Activated CD4-positive, alpha-beta T cell treated with anti-CD3 and anti-CD28 coated beads for 36 hours (primary cell): ENCODE measurements around the gene AQP1. TPM values are rescaled to one million over a fixed set of nuclear protein-coding genes. Genes with fewer than 3 reads are reported as not detected.

Source experiments
- ATAC-seq: fragments of 200-7000 bp; cut with Tn5 transposase; one replicate; pipeline ENCODE4 v1.10.0; 2021; ENCODE audit warnings: mild to moderate bottlenecking, moderate library complexity
- CTCF ChIA-PET: fragments of 350-600 bp; sonication (Branson Sonifier 250); formaldehyde crosslinking; loops from one replicate; lab custom pipeline; 2021; ENCODE audit warnings: antibody characterized with exemption; lab: Charles Lee
- POLR2A ChIA-PET: fragments of 350-600 bp; sonication (Branson Sonifier 250); formaldehyde crosslinking; loops from one replicate; lab custom pipeline; 2021; ENCODE audit warnings: antibody characterized with exemption, inconsistent platforms; lab: Charles Lee
- DNase-seq: peaks from one replicate; pipeline ENCODE4 v3.0.0-alpha.2; 2020
- H3K27ac Mint-ChIP-seq: one replicate; pipeline ENCODE4 v1.8.0; 2021; ENCODE audit warnings: mixed read lengths
- H3K27me3 Mint-ChIP-seq: one replicate; pipeline ENCODE4 v1.8.0; 2021; ENCODE audit warnings: mixed read lengths
- H3K36me3 Mint-ChIP-seq: one replicate; pipeline ENCODE4 v1.8.0; 2021; ENCODE audit warnings: low read depth, mixed read lengths
- H3K4me1 Mint-ChIP-seq: one replicate; pipeline ENCODE4 v1.8.0; 2021; ENCODE audit warnings: mixed read lengths
- H3K4me3 Mint-ChIP-seq: one replicate; pipeline ENCODE4 v1.8.0; 2021; ENCODE audit warnings: mild to moderate bottlenecking, moderate library complexity, mixed read lengths
- H3K9me3 Mint-ChIP-seq: one replicate; pipeline ENCODE4 v1.8.0; 2021; ENCODE audit warnings: low read depth, mixed read lengths
- intact Hi-C, 2 experiments: fragments of 100-400 bp; cut with DNase I in 1 of 2; cut with micrococcal nuclease in 1 of 2; formaldehyde crosslinking; loops; one replicate each; pipeline versions ENCODE4 v1.14.2 to v1.15.1; 2022 to 2024; cut with DNase I, micrococcal nuclease
- total RNA-seq, 2 experiments: library from RNA; stranded (reverse); gene quantifications; one replicate each; pipeline ENCODE4 v1.2.3, GENCODE V29; 2021

AQP1 gene
- total RNA-seq, 2 experiments from 2014 or later, result 0.16 to 0.25 TPM

DNA sequence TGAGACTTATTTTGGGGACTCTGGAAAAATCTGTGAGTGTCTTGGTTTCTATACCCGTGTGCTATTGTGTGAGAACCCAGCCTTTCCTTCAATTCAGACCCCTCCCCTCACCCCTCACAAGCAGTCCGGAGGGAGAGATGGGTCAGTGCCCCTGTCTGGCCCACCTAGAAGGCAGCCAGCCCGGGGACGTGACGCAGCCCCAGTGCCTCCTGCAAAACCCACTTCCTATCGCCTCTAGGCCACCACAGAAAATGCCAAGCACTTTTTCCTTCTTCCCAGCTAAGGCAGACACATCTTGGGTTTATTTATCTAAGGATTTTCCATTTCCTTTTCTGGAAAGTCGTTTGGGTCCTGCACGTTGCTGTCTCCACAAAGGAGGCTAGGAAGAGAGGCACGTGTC, 11.6 kb upstream of the AQP1 start:
- Mint-ChIP-seq H3K27ac (no peak overlapping the region), H3K36me3 (no peaks in the 10 kb centered on the region), H3K27me3 (no peaks in the 10 kb centered on the region), H3K4me1 (no peaks in the 10 kb centered on the region), H3K9me3 (no peaks in the 10 kb centered on the region), H3K4me3 (no peak overlapping the region)
- DNase-seq, result no peak
- no peak for ATAC-seq
- intact Hi-C loops, result no loop called here
- CTCF ChIA-PET, result no interaction called here
- POLR2A ChIA-PET, result no interaction called here

DNA sequence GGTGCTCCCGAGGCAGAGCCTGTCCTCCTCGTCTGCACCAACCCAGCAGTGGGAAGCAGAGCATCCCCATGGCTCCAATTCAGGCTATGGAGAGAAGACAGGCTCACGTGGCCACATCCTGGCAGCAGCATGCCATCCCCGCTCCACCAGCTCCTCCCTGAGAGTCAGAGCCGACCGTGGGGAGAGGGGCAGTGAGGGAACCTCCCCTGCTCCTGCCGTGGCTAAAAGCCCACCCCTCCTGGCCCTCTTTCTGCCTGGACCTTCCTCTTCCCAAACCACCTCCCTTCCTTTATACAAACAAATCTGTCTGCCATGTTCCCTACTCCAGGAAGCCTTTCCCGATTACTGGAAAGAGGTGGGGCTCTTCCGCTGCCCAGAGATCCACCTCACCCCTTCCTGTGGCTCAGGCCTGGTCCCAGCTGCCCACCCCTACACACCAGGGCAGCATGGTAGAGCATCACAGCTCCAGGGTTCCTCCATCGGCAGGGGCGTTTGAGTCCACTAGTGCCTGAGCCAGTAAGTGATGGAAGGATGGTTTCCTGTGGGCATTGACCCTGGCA, 10.8 kb upstream of the AQP1 start:
- no peaks in the 10 kb centered on the region for H3K4me1 Mint-ChIP-seq
- no peak overlapping the region for H3K4me3 Mint-ChIP-seq
- H3K36me3 Mint-ChIP-seq, result no peaks in the 10 kb centered on the region
- H3K27ac Mint-ChIP-seq, result no peak overlapping the region
- DNase-seq (no peak), ATAC-seq (no peak)
- ChIA-PET CTCF (no interaction called here), POLR2A (no interaction called here)
- intact Hi-C loops, result no loop called here
- H3K9me3 Mint-ChIP-seq, result no peaks in the 10 kb centered on the region
- H3K27me3 Mint-ChIP-seq, result no peaks in the 10 kb centered on the region

DNA sequence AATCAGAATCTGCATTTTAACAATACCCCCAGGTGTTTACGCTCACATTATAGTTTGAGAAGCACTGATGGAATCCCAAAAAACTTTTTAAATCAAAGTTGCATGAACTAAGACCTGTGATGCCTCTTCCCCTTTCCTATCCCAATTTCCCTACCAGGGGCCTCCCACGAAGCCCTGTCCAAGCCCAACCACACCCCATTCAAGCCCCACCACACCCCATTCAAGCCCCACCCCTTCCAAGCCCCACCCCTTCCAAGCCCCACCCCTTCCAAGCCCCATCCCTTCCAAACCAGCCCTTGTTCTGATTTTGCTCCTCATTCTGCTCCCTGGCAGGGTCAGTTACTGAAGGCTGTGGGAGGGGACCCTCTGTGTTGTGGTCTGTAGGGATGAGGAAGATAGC, 9.8 kb upstream of the AQP1 start:
- ChIA-PET POLR2A (no interaction called here), CTCF (no interaction called here)
- no peaks in the 10 kb centered on the region for H3K9me3 Mint-ChIP-seq
- no peaks in the 10 kb centered on the region for H3K27me3 Mint-ChIP-seq
- ATAC-seq (no peak), DNase-seq (no peak)
- no peak overlapping the region for H3K27ac Mint-ChIP-seq
- H3K4me3 Mint-ChIP-seq, result no peak overlapping the region
- no peaks in the 10 kb centered on the region for H3K4me1 Mint-ChIP-seq
- intact Hi-C loops, result no loop called here
- no peaks in the 10 kb centered on the region for H3K36me3 Mint-ChIP-seq

DNA sequence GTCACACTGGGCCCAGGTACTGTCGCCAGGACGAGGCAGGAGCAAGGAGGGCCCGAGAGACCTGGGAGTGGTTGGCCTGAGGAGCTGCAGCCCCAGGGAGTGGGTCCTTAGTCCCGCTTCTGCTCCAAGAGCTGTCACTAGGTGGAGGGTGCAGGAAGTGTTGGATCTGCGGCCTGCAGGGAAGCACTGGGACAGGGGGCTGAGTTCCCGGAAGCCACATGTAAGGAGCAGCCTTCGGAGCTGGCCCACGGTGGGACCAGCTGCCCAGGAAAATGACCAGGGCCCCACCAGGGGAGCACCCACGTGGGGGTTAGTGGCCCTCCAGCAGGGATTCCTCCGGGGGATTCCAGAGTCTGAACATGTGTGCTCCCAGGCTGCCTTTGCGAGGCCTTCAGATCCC, 9.2 kb upstream of the AQP1 start:
- Mint-ChIP-seq H3K4me1 (no peaks in the 10 kb centered on the region), H3K36me3 (no peaks in the 10 kb centered on the region), H3K27ac (no peak overlapping the region), H3K4me3 (no peak overlapping the region), H3K27me3 (no peaks in the 10 kb centered on the region), H3K9me3 (no peaks in the 10 kb centered on the region)
- ATAC-seq, result no peak
- intact Hi-C loops, result no loop called here
- POLR2A ChIA-PET, result no interaction called here
- CTCF ChIA-PET, result no interaction called here
- no peak for DNase-seq

DNA sequence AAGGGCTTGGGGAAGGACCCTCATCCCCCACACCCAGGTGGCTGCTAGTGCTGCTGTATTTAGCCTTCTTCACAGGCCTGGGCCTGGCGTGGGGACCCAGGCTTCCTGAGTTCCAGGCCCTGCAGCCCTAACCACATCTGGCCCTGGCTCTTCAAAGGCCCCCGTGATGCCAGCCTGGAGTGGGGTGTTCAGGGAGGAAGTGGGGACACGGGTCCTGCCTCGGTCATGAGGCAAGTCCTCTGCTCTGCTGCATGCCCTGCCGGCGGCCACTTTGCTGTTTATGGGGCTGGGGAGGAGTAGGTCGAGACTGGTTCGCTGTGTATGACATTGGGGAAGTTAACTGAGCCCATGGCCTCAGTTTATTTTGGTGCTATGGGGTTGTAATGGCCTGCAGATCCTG, 8.5 kb upstream of the AQP1 start:
- ATAC-seq (no peak), DNase-seq (no peak)
- no peak overlapping the region for H3K4me3 Mint-ChIP-seq
- H3K36me3 Mint-ChIP-seq, result no peaks in the 10 kb centered on the region
- ChIA-PET POLR2A (no interaction called here), CTCF (no interaction called here)
- H3K27ac Mint-ChIP-seq, result no peak overlapping the region
- no peaks in the 10 kb centered on the region for H3K27me3 Mint-ChIP-seq
- no peaks in the 10 kb centered on the region for H3K9me3 Mint-ChIP-seq
- H3K4me1 Mint-ChIP-seq, result no peaks in the 10 kb centered on the region
- intact Hi-C loops, result no loop called here

DNA sequence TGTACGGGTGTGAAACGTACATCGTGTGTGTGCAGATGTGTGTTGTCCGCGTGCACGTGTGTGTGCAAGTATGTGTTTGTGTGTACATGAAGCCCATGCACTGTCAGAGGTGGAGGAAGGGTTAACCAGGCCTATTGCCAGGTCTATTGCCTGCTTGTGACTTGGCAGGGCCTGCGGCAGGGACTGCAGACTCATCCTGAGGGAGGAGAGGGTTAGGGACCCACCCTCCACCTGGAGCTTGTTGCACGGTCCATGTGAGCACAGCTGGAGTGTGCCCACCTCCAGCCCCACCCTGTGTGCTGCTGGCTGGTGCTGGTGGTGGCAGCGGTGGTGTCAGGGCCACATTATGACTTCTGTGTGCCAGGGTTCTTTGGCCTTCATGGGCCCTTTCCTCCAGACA, 7.1 kb upstream of the AQP1 start:
- H3K9me3 Mint-ChIP-seq, result no peaks in the 10 kb centered on the region
- no peaks in the 10 kb centered on the region for H3K4me1 Mint-ChIP-seq
- H3K4me3 Mint-ChIP-seq, result no peak overlapping the region
- CTCF ChIA-PET, result no interaction called here
- DNase-seq (no peak), ATAC-seq (no peak)
- no peak overlapping the region for H3K27ac Mint-ChIP-seq
- no peaks in the 10 kb centered on the region for H3K27me3 Mint-ChIP-seq
- H3K36me3 Mint-ChIP-seq, result no peaks in the 10 kb centered on the region
- intact Hi-C loops, result no loop called here
- POLR2A ChIA-PET, result no interaction called here

DNA sequence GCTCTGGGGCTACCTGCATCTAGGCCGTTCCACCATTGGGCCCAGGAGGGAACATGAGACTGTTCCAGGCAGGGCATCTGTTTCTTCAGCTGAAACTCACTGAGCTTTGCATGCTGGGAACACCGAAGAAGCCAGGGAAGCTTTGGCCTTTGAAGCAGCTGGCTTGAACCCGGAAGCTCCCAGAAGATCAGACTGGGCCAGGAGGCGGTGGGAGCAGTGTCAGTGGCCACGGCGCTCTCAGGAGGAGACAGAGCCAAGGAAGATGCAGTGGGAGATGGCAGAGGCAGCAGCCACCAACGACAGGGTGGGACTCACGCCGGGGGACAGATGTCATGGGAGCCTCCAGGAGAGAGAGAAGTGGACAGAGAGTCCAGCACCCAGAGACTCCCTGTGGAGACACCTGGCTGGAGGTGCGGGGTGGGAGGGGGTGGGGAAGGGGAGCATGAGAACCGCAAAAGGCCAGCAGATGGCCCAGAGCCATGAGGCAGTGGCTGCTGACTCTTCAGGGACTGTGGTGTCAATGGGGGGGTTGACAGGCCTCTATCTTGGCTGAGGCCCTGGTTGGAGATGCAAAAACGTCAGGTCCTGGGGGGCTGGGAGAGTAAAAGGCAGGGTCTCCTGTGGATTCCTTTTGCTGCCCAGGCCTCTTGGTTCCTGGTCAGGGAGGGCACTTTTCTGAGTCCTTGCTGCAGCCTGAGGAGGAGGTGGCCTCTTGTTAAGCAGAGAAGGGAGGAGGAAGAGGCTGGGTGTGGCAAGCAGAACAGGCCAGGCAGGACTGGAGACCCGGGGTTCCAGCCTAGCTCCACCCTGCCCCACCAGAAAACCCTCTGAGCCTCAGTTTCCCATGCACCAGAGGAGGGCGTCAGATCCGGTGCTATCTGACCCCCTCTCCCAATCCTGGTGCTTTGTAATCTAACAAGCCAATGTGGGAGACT, 6.3 kb upstream of the AQP1 start:
- Mint-ChIP-seq H3K36me3 (no peaks in the 10 kb centered on the region), H3K9me3 (no peaks in the 10 kb centered on the region), H3K4me1 (no peaks in the 10 kb centered on the region), H3K27me3 (no peaks in the 10 kb centered on the region), H3K27ac (no peak overlapping the region), H3K4me3 (no peak overlapping the region)
- intact Hi-C loops, result no loop called here
- CTCF ChIA-PET, result no interaction called here
- DNase-seq, result no peak
- POLR2A ChIA-PET, result no interaction called here
- no peak for ATAC-seq

DNA sequence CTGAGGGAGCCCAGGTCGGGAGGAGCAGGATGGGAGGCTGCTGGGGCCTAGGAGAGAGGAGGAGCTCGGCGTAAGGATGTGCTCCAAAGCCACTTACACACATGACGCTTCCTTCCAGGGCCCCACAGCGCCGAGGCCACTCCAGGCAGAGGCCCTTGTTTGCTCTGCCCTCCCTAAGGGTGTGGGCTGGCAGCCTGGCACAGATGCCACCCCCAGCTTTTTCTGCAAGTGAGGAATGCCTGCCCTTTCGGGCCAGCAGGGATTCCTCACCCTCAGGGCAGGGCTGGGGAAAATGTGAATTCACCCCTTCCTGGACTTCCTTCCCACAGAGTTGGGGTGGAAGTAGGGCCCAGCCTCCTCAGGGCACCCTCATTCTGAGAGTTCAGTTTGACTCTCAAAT, 5.6 kb upstream of the AQP1 start:
- ChIA-PET POLR2A (no interaction called here), CTCF (no interaction called here)
- H3K36me3 Mint-ChIP-seq, result no peaks in the 10 kb centered on the region
- H3K9me3 Mint-ChIP-seq, result no peaks in the 10 kb centered on the region
- no peak for ATAC-seq
- intact Hi-C loops, result no loop called here
- H3K27me3 Mint-ChIP-seq, result no peaks in the 10 kb centered on the region
- DNase-seq, result no peak
- H3K4me3 Mint-ChIP-seq, result no peak overlapping the region
- no peaks in the 10 kb centered on the region for H3K4me1 Mint-ChIP-seq
- H3K27ac Mint-ChIP-seq, result no peak overlapping the region

DNA sequence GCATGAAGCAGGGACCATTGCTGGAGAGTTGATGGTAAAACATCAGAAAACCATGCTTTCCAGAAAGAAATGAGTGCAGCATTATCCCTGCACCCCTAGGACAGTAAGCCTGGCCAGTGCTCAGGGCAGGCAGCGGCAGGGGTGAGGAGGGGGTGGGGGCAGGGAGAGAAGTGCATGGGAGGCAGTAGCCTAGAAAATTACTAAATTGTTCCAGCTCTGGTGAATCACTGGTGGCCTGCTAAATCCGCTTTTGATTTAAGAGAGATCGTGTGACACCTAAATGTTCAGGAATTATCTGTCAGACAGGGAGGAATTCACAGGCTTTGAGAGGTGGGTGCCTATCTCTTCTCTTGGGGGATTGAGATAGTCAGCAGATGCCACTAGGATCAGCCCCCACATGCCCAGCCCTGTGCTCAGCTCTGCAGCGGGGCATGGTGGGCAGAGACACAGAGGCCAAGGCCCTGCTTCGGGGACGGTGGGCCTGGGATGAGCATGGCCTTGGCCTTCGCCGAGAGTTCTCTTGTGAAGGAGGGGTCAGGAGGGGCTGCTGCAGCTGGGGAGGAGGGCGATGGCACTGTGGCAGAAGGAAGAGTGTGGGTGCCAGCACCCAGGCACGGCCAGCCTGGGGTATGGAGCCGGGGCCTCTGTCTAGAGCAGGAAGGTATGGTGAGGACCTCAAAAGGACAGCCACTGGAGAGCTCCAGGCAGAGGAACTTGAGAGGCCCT, 5.0 kb upstream of the AQP1 start:
- no peaks in the 10 kb centered on the region for H3K9me3 Mint-ChIP-seq
- ATAC-seq, result no peak
- no peaks in the 10 kb centered on the region for H3K27me3 Mint-ChIP-seq
- DNase-seq, result no peak
- H3K4me1 Mint-ChIP-seq, result no peaks in the 10 kb centered on the region
- intact Hi-C loops, result no loop called here
- ChIA-PET CTCF (interaction anchor here (1.5 kb wide), 1 partner anchor 32 kb away, joined by 6 read pairs; no protein-coding TSS in a partner anchor), POLR2A (no interaction called here)
- H3K4me3 Mint-ChIP-seq, result no peak overlapping the region
- H3K27ac Mint-ChIP-seq, result no peak overlapping the region
- no peaks in the 10 kb centered on the region for H3K36me3 Mint-ChIP-seq

DNA sequence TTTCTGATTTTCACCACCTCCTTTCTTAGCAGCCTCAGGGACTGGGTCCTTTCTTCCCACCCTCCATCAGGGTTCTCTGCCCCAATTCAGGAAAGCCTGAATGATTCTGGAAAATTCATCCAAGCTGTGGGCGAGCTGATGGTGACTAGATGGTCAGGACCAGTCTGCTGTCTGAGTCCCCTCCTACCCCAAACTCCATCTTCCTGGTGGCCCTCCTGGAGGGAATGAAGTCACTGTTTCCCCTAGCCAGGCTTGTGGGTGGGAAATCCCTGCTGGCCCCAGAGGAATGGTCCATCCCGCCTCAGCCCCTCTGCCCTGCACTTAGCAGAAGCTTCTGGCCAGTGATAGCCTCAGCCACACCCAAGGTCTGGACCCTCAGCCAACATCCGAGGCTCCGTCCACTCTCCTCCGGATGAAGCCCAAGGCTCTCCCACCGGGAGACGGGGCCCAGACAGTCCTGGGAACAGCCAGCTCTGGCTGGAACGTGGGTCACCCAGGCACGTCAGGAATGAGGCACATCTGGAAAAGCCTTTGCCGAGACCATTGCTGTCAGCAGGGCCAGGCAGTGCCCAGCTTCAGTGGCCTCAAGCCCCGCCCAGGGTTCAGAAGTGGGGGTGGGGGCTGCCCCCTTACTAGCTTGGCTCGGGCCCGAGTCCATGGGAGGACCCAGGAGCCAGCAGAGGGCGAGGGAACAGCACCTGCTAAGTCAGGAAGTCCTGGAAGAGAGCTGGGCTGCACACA, 4.0 kb upstream of the AQP1 start:
- ChIA-PET CTCF (interaction anchor here (1.5 kb wide), 1 partner anchor 31 kb away, joined by 6 read pairs; no protein-coding TSS in a partner anchor), POLR2A (no interaction called here)
- H3K4me3 Mint-ChIP-seq, result no peak overlapping the region
- ATAC-seq (no peak), DNase-seq (no peak)
- H3K9me3 Mint-ChIP-seq, result no peaks in the 10 kb centered on the region
- H3K27ac Mint-ChIP-seq, result no peak overlapping the region
- H3K4me1 Mint-ChIP-seq, result no peaks in the 10 kb centered on the region
- H3K36me3 Mint-ChIP-seq, result no peaks in the 10 kb centered on the region
- intact Hi-C loops, result no loop called here
- no peaks in the 10 kb centered on the region for H3K27me3 Mint-ChIP-seq

DNA sequence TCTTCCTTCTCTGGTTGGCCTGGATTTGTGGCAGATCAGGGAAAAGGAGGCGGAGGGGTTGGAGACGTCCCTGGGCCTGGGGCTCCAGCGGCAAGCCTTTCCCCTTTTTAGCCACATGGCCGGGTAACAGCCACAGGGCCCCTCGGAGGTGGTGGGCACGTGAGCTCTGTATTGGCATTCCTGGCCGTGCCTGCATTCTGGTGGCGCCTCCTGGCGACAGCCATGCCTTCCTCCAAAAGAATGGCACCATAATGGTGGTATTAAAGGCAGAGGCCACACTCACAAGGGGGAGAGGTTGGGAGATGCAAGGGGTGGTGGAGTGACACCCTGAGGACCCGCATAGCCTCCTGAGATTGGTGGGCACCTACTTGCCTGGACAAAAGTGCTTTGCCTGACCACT, 3.0 kb upstream of the AQP1 start:
- no peaks in the 10 kb centered on the region for H3K4me1 Mint-ChIP-seq
- H3K9me3 Mint-ChIP-seq, result no peaks in the 10 kb centered on the region
- ChIA-PET POLR2A (no interaction called here), CTCF (interaction anchor here (1.5 kb wide), 1 partner anchor 30 kb away, joined by 6 read pairs; no protein-coding TSS in a partner anchor)
- no peak overlapping the region for H3K4me3 Mint-ChIP-seq
- H3K36me3 Mint-ChIP-seq, result no peaks in the 10 kb centered on the region
- no peaks in the 10 kb centered on the region for H3K27me3 Mint-ChIP-seq
- intact Hi-C loops, result no loop called here
- ATAC-seq (no peak), DNase-seq (no peak)
- no peak overlapping the region for H3K27ac Mint-ChIP-seq
